HepG2 (cell line): ENCODE results near the gene SDC1. TPM values are rescaled to one million over a fixed set of nuclear protein-coding genes. Genes with fewer than 3 reads are reported as not detected.

Experiments used
- AKAP8 ChIP-seq: sonication (generic); formaldehyde crosslinking; IDR thresholded peaks from 2 replicates; pipeline ENCODE4 v1.5.1; 2020; ENCODE audit warnings: mild to moderate bottlenecking, missing genetic modification reagents
- ARNT2 ChIP-seq: sonication (generic); formaldehyde crosslinking; IDR thresholded peaks from 2 replicates; pipeline ENCODE4 v1.8.0; 2022; ENCODE audit warnings: mild to moderate bottlenecking, low read depth, missing genetic modification reagents, moderate library complexity
- BORCS8-MEF2B ChIP-seq: sonication (generic); formaldehyde crosslinking; IDR thresholded peaks from 2 replicates; pipeline ENCODE4 v1.8.0; 2022; ENCODE audit warnings: mild to moderate bottlenecking, missing genetic modification reagents
- KDM3A ChIP-seq: IDR thresholded peaks from 2 replicates; pipeline ENCODE4 v1.6.1; 2018; ENCODE audit warnings: low read depth, missing compliant biosample characterization
- KLF16 ChIP-seq, 2 experiments: sonication (generic) in 1 of 2; formaldehyde crosslinking in 1 of 2; IDR thresholded peaks; 2 replicates each; pipeline versions ENCODE4 v1.6.1 to v1.8.0; 2016 to 2023; ENCODE audit warnings: missing genetic modification reagents in 2 of 2, missing compliant biosample characterization in 1 of 2
- MTA1 ChIP-seq: sonication (generic); formaldehyde crosslinking; IDR thresholded peaks from 2 replicates; pipeline ENCODE4 v1.4.0; 2020; ENCODE audit warnings: missing genetic modification reagents, mild to moderate bottlenecking, borderline replicate concordance
- PHF8 ChIP-seq: sonication (generic); formaldehyde crosslinking; IDR thresholded peaks from 2 replicates; pipeline ENCODE4 v1.5.0; 2020; ENCODE audit warnings: missing genetic modification reagents
- POLR2AphosphoS5 ChIP-seq: IDR thresholded peaks from 2 replicates; pipeline ENCODE4 v1.6.1; 2012; ENCODE audit warnings: low read depth, low read length
- RARG ChIP-seq: sonication (generic); formaldehyde crosslinking; IDR thresholded peaks from 2 replicates; pipeline ENCODE4 v1.4.0; 2020; ENCODE audit warnings: low read depth, mild to moderate bottlenecking, missing genetic modification reagents
- RBM22 ChIP-seq: fragments of 200-400 bp; formaldehyde crosslinking; optimal IDR thresholded peaks from 2 replicates; pipeline ENCODE3; 2017; ENCODE audit warnings: mild to moderate bottlenecking, low read length, moderate library complexity
- RELA ChIP-seq: sonication (generic); formaldehyde crosslinking; IDR thresholded peaks from 2 replicates; pipeline ENCODE4 v1.4.0; 2020; ENCODE audit warnings: missing genetic modification reagents
- RFXANK ChIP-seq: IDR thresholded peaks from 2 replicates; pipeline ENCODE4 v1.6.1; 2016
- SKIL ChIP-seq: sonication (generic); formaldehyde crosslinking; IDR thresholded peaks from 2 replicates; pipeline ENCODE4 v1.8.0; 2022; ENCODE audit warnings: missing genetic modification reagents, mild to moderate bottlenecking, moderate library complexity, borderline replicate concordance
- ZFP82 ChIP-seq: sonication (generic); formaldehyde crosslinking; IDR thresholded peaks from 2 replicates; pipeline ENCODE4 v1.5.1; 2020; ENCODE audit warnings: mild to moderate bottlenecking, missing genetic modification reagents, borderline replicate concordance
- ZFY ChIP-seq: sonication (generic); formaldehyde crosslinking; IDR thresholded peaks from 2 replicates; pipeline ENCODE4 v1.4.0; 2020; ENCODE audit warnings: missing genetic modification reagents
- ZNF343 ChIP-seq: sonication (generic); formaldehyde crosslinking; IDR thresholded peaks from 2 replicates; pipeline ENCODE4 v1.4.0; 2020; ENCODE audit warnings: mild to moderate bottlenecking, missing genetic modification reagents
- ZNF44 ChIP-seq: sonication (generic); formaldehyde crosslinking; IDR thresholded peaks from 2 replicates; pipeline ENCODE4 v1.5.1; 2020; ENCODE audit warnings: mild to moderate bottlenecking, missing genetic modification reagents
- polyA plus RNA-seq, 8 experiments: library from polyadenylated mRNA; depleted of rRNA in 3 of 8; stranded (reverse) in 7 of 8; unstranded in 1 of 8; fragments of >200 nt; fragmentation: Illumina TruSeq in 4 of 8; extraction: Trizol in 4 of 8; gene quantifications; 2 replicates each; pipeline versions ENCODE4 v1.2.1 to v1.2.3, GENCODE V29; 2011 to 2016; ENCODE audit warnings: low read depth in 4 of 8, missing spikeins in 1 of 8, mixed read lengths in 1 of 8; ENCODE audit not compliant: insufficient read depth in 1 of 8
- total RNA-seq, 5 experiments: library from RNA; depleted of rRNA; stranded (reverse); fragments of >200 nt; fragmentation: Illumina TruSeq; extraction: Trizol; gene quantifications; 2 replicates each; pipeline ENCODE4 v1.2.3, GENCODE V29; 2016; ENCODE audit warnings: low read depth in 1 of 5
- TF ChIP-seq, protein P1 (sequence below): sonication (generic); formaldehyde crosslinking; IDR thresholded peaks from 2 replicates; pipeline ENCODE4 v1.4.0; 2020; ENCODE audit warnings: low read depth, mild to moderate bottlenecking, missing genetic modification reagents
- TF ChIP-seq, protein P2 (sequence below), 2 experiments: sonication (generic) in 1 of 2; formaldehyde crosslinking in 1 of 2; IDR thresholded peaks; 2 replicates each; pipeline versions ENCODE4 v1.4.0 to v1.6.1; 2018 to 2020; ENCODE audit warnings: missing genetic modification reagents in 2 of 2, borderline replicate concordance in 1 of 2, low read depth in 1 of 2, mild to moderate bottlenecking in 1 of 2, missing biosample characterization in 1 of 2
- TF ChIP-seq, protein P3 (sequence below): sonication (generic); formaldehyde crosslinking; IDR thresholded peaks from 2 replicates; pipeline ENCODE4 v1.8.0; 2022; ENCODE audit warnings: low read depth, missing genetic modification reagents
- TF ChIP-seq, protein P4 (sequence below): sonication (generic); formaldehyde crosslinking; IDR thresholded peaks from 2 replicates; pipeline ENCODE4 v1.4.0; 2020; ENCODE audit warnings: mild to moderate bottlenecking, low read depth, missing genetic modification reagents

The SDC1 gene
- total and polyA plus RNA-seq, 2 of the 13 experiments (the other 11 are each of a cell fraction or from before 2014, with no cell fraction given) = 108 to 119 TPM

GRCh38 chr2:20190876-20191713 lies 33.8 kb downstream of the SDC1 start (continued):
- TF ChIP-seq, protein P1, sequence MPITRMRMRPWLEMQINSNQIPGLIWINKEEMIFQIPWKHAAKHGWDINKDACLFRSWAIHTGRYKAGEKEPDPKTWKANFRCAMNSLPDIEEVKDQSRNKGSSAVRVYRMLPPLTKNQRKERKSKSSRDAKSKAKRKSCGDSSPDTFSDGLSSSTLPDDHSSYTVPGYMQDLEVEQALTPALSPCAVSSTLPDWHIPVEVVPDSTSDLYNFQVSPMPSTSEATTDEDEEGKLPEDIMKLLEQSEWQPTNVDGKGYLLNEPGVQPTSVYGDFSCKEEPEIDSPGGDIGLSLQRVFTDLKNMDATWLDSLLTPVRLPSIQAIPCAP (CRISPR knock-in tag) = no peak
- TF ChIP-seq RARG (CRISPR knock-in tag) (no peak), RBM22 (no peak), PHF8 (CRISPR knock-in tag) (no peak), KLF16 (CRISPR knock-in tag; IDR thresholded peaks at IDR 0.05) (no peak), RFXANK (no peak), BORCS8-MEF2B (CRISPR knock-in tag) (no peak), KDM3A (no peak), POLR2AphosphoS5 (no peak), AKAP8 (CRISPR knock-in tag) (no peak), ZNF44 (CRISPR knock-in tag) (no peak), SKIL (no peak), RELA (no peak), ZFP82 (no peak), MTA1 (CRISPR knock-in tag) (peak; percentile 50; the same call in 1 of the 2 replicates), ARNT2 (CRISPR knock-in tag) (no peak), ZNF343 (CRISPR knock-in tag) (peak; percentile 82; the same call in 1 of the 2 replicates), ZFY (CRISPR knock-in tag) (no peak)
- TF ChIP-seq, protein P2, sequence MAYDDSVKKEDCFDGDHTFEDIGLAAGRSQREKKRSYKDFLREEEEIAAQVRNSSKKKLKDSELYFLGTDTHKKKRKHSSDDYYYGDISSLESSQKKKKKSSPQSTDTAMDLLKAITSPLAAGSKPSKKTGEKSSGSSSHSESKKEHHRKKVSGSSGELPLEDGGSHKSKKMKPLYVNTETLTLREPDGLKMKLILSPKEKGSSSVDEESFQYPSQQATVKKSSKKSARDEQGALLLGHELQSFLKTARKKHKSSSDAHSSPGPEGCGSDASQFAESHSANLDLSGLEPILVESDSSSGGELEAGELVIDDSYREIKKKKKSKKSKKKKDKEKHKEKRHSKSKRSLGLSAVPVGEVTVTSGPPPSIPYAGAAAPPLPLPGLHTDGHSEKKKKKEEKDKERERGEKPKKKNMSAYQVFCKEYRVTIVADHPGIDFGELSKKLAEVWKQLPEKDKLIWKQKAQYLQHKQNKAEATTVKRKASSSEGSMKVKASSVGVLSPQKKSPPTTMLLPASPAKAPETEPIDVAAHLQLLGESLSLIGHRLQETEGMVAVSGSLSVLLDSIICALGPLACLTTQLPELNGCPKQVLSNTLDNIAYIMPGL (CRISPR knock-in tag; IDR thresholded peaks at IDR 0.05; ENCODE audit: borderline replicate concordance in 1 of 2, low read depth in 1 of 2) = peak in 1 of 2 experiments; percentile 67; a peak in 2 of 4 replicates
- TF ChIP-seq, protein P3, sequence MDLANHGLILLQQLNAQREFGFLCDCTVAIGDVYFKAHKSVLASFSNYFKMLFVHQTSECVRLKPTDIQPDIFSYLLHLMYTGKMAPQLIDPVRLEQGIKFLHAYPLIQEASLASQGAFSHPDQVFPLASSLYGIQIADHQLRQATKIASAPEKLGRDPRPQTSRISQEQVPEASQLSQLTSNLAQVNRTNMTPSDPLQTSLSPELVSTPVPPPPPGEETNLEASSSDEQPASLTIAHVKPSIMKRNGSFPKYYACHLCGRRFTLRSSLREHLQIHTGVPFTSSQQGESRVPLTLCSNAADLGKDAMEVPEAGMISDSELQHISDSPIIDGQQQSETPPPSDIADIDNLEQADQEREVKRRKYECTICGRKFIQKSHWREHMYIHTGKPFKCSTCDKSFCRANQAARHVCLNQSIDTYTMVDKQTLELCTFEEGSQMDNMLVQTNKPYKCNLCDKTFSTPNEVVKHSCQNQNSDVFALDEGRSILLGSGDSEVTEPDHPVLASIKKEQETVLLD (CRISPR knock-in tag) = no peak
- TF ChIP-seq, protein P4, sequence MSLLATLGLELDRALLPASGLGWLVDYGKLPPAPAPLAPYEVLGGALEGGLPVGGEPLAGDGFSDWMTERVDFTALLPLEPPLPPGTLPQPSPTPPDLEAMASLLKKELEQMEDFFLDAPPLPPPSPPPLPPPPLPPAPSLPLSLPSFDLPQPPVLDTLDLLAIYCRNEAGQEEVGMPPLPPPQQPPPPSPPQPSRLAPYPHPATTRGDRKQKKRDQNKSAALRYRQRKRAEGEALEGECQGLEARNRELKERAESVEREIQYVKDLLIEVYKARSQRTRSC (CRISPR knock-in tag) = 0 out of 2 replicates have a peak, but pooled peaks have one; percentile 68
